CD4-positive, alpha-beta T cell treated with Interleukin-17A for 1 hour (primary cell): ENCODE results near the gene IDH1.

Experiments
- DNase-seq: peaks from one replicate; pipeline ENCODE4 v3.0.0-alpha.2; 2020

IDH1 gene

DNA sequence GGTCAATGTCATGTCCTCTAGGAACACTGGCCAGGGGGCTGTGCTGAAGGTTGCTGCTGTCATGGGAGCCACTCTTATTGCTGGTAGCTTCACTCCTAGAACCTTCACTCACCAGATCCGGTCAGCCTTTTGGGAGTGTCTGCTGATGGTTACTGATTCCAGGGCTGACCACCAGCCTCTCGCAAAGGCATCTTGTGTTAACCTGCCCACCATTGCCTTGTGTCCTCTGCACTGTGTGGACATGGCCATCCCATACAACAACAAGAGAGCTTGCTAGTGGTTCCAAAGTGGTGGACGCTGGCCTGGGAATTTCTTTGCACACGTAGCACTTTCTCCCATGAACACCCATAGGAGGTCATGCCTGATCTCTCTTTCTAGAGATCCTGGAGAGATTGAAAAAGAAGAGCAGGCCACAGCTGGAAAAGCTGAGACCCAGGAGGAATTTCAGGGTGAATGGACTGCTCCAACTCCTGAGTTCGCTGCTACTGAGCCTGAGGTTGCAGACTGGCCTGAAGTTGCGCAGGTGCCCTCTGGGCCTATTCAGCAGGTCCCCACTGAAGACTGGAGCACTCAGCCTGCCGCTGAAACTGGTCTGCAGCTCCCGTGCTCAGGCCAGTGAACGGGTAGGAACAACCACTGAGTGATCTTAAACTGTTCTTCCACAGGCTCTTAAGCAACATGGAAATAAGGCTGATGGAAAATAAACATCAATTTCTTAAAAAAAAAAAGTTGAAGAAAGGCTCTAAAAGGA is 46.4 kb downstream of the IDH1 start:
- no peak for DNase-seq

DNA sequence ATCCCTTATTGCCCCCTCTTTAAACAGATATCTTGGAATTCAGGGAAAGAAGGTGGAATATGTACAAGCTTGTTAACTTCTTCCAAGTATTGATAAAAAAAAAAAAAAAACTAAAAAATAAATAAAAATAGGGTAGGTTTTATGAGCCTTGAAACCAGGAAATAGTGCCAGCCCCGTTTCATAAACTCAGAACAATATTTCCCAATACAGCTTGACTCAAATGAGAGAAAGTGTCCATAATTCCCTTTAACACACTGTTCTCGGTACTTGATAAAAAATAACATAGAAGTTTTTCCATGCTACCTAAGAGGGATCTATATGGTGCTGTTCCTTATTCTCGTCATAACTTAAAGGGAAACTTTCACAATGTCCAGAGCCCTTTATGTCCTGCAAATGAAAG is 47.1 kb downstream of the IDH1 start:
- DNase-seq = no peak

GRCh38 chr2:208204166-208204565 is 50.7 kb downstream of the IDH1 start:
- no peak for DNase-seq

GRCh38 chr2:208195531-208195930 is 59.3 kb downstream of the IDH1 start:
- no peak for DNase-seq

GRCh38 chr2:208192611-208193236 is 62.1 kb downstream of the IDH1 start:
- DNase-seq = no peak

DNA sequence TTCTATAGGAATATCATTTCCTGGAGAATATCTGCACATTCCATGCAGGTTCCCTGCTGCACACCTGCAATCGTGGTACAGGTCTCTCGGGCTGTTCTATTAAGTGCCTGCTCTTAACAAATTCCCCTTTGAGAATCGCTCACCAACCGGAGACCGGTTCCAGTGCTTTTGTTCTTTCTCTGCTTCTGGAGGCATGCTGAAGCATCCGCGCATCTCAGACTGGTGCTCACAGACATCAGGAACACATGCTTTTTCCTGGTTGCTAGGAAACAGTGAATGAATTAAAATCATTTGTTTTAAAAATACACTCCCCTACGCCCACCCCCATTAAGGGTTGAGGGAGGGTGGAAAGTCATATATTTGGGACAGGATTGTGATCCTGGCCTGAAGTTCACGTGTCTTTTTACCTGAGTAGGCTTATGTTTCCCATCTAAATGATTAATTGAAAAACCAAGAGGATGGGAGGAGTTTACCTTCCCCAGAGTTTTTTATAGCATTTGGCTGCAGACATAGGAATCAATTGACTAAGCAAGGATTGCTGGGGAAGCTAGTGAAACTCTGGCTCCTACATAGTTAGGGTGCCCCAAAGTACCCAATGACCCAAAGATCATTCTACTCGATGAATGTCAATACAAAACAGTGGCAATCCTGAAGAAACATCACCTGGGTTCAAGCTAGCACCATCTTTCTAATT is 64.9 kb downstream of the IDH1 start, which contains the start of gene C2orf80:
Gene C2orf80 (minus strand): TSS at position 221 of the 694 bp plus-strand sequence. CDS start 3,044 bp downstream, outside the sequence.
- no peak for DNase-seq

DNA sequence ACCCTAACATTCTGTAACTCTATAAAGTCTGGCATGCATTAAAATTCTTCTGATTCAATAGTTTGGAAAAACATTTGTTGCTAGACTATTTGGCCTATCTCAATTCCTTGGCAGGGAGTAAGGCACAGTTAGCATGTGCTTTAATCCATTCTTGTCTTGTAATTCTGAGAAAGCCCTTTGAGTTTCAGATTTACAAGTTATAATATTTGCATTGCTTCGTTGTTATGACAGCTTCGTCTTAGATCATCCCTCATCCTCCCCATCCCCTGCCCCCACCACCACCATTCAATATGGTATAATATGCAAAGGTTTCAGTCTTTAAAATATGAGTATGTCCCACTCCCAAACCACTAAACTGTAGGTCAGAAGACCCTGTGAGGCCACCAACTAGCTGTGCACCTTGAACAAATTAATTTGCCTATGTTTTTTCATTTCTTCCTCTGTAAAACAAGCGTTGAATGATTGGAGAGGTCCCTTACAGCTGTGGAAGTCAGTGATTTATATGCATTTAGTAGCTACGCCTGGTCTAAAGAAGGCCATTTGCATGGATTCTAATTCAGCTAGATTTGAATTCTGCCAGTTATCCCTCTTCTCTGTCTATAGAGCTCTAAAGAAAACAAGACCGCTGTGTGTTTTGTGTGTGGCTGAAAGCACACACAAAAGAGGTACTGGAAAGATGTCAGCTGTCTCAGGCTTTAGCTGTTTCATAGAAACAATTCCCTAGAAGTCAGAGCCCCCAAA is 65.6 kb downstream of the IDH1 start:
- no peak for DNase-seq

GRCh38 chr2:208186893-208187292 is 68.0 kb downstream of the IDH1 start:
- no peak for DNase-seq

DNA sequence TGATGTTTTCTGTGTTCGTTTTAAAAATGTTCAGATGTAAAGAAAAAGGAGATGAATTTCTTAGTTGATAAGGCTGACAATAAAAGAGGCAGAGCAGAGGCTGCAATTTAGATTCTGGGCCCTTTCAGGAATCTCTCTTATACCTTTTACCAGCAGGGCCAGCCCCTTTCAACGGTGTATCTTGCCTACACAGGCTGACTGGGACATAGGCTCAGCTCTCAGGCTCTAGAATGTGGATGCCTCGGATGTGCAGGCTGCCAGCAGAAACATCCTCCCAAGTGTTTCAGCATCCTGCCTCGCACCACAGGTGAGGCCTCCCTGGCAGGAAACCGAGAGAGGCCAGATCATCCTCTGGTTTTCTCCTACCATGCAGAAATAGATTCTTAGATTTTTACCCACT is 68.4 kb downstream of the IDH1 start:
- DNase-seq = no peak
